ENCODE measurements around the gene RGS16.

DNA sequence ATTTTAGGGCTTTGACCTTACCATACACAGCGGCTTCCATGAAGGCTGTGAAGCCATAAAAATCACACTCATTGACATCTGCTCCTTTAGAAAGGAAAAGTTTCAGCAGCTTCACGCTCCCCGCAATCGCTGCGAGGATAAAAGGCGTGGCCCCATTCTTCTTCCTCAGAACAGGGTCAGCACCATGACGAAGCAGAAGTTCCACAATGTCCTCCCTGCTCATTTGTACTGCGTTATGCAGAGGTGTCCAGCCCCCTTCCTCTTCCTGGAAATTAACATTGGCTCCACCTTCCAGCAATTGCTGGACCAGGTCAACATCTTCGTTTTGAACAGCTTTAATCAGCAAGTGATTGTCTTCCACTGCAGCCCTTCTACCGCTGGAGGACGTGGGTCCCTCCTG is 17.8 kb downstream of the RGS16 start:
- TF ChIP-seq, protein P1, sequence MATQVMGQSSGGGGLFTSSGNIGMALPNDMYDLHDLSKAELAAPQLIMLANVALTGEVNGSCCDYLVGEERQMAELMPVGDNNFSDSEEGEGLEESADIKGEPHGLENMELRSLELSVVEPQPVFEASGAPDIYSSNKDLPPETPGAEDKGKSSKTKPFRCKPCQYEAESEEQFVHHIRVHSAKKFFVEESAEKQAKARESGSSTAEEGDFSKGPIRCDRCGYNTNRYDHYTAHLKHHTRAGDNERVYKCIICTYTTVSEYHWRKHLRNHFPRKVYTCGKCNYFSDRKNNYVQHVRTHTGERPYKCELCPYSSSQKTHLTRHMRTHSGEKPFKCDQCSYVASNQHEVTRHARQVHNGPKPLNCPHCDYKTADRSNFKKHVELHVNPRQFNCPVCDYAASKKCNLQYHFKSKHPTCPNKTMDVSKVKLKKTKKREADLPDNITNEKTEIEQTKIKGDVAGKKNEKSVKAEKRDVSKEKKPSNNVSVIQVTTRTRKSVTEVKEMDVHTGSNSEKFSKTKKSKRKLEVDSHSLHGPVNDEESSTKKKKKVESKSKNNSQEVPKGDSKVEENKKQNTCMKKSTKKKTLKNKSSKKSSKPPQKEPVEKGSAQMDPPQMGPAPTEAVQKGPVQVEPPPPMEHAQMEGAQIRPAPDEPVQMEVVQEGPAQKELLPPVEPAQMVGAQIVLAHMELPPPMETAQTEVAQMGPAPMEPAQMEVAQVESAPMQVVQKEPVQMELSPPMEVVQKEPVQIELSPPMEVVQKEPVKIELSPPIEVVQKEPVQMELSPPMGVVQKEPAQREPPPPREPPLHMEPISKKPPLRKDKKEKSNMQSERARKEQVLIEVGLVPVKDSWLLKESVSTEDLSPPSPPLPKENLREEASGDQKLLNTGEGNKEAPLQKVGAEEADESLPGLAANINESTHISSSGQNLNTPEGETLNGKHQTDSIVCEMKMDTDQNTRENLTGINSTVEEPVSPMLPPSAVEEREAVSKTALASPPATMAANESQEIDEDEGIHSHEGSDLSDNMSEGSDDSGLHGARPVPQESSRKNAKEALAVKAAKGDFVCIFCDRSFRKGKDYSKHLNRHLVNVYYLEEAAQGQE (IDR thresholded peaks at IDR 0.05; ENCODE audit: insufficient read depth in 1 of 2, low read depth in 2 of 2, low read length in 1 of 2) = no peak
- TF ChIP-seq, protein P2, sequence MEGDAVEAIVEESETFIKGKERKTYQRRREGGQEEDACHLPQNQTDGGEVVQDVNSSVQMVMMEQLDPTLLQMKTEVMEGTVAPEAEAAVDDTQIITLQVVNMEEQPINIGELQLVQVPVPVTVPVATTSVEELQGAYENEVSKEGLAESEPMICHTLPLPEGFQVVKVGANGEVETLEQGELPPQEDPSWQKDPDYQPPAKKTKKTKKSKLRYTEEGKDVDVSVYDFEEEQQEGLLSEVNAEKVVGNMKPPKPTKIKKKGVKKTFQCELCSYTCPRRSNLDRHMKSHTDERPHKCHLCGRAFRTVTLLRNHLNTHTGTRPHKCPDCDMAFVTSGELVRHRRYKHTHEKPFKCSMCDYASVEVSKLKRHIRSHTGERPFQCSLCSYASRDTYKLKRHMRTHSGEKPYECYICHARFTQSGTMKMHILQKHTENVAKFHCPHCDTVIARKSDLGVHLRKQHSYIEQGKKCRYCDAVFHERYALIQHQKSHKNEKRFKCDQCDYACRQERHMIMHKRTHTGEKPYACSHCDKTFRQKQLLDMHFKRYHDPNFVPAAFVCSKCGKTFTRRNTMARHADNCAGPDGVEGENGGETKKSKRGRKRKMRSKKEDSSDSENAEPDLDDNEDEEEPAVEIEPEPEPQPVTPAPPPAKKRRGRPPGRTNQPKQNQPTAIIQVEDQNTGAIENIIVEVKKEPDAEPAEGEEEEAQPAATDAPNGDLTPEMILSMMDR (IDR thresholded peaks at IDR 0.05) = no peak
